Heart left ventricle (tissue), 13 donors: ENCODE measurements around the gene CAPN7.

Experiments
- POLR2A ChIP-seq, 2 donors: fragments of 450-650 bp; IDR thresholded peaks; one replicate each; pipeline ENCODE4 v1.6.1; 2017; ENCODE audit warnings: antibody characterized with exemption in 2 of 2, mild to moderate bottlenecking in 2 of 2, moderate library complexity in 2 of 2
- TF ChIP-seq, protein P1 (sequence below), 12 donors: fragments of 200-600 bp; sonication (generic) in 4 of 12; IDR thresholded peaks; one replicate each; pipeline versions ENCODE4 v1.5.0 to v1.8.0; 2018 to 2022; ENCODE audit warnings: antibody characterized with exemption in 12 of 12, mild to moderate bottlenecking in 5 of 12
- donor health status: ischemic (EF 13 %, LVEDD 7.1; RV severe dilation, severe dysfunction).
- donor health status: DM: no; HTN: yes; CAD: no.
- donor health status: DM: no; HTN: no; CAD: no.
- donor health status: ischemic (EF 25% LVEDD 6.9; RV normal size, moderate dysfunction).
- donor health status: ischemic (EF 25% LVEDD 5.7; RV mildly dilated, moderate dysfunction).
- donor health status: ischemic (EF 35%, LVEDD 5.7; RV mildly dilated, moderate dysfunction).
- donor health status: nonischemic (EF 11% LVEDD 7.7; RV severe dilation, severe dysfunction).
- donor health status: DM: yes; HTN: yes; CAD: no.
- donor health status: PGD.
- donor health status: ischemic (EF 29% LVEDD 5.4; RV normal size, mild dysfunction).
- donor health status: nonischemic (EF 23%, LVEDD 6.1; RV moderate dilation, normal function).

DNA sequence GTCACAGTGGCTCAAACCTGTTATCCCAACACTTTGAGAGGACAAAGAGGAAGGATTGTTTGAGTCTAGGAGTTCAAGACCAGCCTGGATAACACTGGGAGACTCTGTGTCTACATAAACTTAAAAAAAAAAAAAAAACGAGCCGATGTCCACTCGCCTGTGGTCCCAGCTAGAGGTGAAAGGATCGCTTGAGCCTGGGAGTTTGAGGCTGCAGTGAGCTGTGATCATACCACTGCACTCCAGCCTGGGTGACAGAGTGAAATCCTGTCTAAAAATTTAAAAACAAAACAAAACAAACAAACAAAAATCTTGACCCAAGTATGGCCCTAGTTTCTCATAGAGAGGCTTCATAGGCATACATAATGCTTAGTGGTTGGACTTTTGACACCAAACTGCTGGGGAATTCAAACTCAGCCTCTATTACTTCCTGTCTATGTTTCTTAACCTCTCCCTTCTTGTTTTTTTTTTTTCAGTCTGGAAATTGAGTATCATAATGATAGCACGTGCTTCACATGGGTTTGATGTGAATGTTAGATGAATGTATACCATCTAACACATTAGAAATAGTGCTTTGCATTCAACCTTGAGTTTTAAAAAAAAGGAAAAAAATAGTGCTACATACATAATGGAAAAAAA is 46.4 kb upstream of the CAPN7 start:
- TF ChIP-seq, protein P1, sequence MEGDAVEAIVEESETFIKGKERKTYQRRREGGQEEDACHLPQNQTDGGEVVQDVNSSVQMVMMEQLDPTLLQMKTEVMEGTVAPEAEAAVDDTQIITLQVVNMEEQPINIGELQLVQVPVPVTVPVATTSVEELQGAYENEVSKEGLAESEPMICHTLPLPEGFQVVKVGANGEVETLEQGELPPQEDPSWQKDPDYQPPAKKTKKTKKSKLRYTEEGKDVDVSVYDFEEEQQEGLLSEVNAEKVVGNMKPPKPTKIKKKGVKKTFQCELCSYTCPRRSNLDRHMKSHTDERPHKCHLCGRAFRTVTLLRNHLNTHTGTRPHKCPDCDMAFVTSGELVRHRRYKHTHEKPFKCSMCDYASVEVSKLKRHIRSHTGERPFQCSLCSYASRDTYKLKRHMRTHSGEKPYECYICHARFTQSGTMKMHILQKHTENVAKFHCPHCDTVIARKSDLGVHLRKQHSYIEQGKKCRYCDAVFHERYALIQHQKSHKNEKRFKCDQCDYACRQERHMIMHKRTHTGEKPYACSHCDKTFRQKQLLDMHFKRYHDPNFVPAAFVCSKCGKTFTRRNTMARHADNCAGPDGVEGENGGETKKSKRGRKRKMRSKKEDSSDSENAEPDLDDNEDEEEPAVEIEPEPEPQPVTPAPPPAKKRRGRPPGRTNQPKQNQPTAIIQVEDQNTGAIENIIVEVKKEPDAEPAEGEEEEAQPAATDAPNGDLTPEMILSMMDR (IDR thresholded peaks at IDR 0.05): no peak
- TF ChIP-seq POLR2A (IDR thresholded peaks at IDR 0.05): no peak
